ENCODE measurements around the gene ROBO2. TPM values are rescaled to one million over a fixed set of nuclear protein-coding genes. Genes with fewer than 3 reads are reported as not detected.

Gene ROBO2
- total RNA-seq, 2 donors from 2014 or later, result not detected

DNA sequence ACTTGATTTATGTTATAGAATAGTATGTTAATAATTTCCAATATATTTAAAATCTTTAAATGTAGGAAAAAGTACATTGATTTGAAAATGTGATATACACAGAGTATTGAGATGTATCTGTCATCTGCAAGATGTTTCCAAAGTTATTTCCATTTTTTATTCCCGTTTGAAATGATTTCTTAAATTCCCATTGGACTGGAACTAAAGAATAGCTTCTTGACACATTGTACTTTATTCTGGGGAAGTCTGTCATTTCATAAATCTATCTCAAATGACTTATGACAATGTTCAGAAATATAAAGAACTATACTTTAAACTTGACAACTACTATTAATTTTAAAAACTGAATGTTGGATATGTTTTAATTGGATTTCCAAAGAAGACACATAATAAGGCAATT, 489.6 kb downstream of the ROBO2 start:
- Mint-ChIP-seq H3K27ac (no peak overlapping the region), H3K4me3 (no peak overlapping the region)
- no peak for ATAC-seq (replicated peaks)

GRCh38 chr3:77530870-77531269, 491.0 kb downstream of the ROBO2 start:
- no peak overlapping the region for H3K27ac Mint-ChIP-seq
- peaks cover 10% of the 10 kb centered on the region for H3K9me3 Mint-ChIP-seq
- H3K4me1 Mint-ChIP-seq, result no peaks in the 10 kb centered on the region
- no peak for ATAC-seq (replicated peaks)
- no peak overlapping the region for H3K4me3 Mint-ChIP-seq
- H3K27me3 Mint-ChIP-seq, result no peaks in the 10 kb centered on the region
- no peaks in the 10 kb centered on the region for H3K36me3 Mint-ChIP-seq (ENCODE audit: low read depth)

More for the DNA sequence above, 489.6 kb downstream of the ROBO2 start:
- no peaks in the 10 kb centered on the region for H3K27me3 Mint-ChIP-seq
- peaks cover 12% of the 10 kb centered on the region for H3K9me3 Mint-ChIP-seq
- H3K36me3 Mint-ChIP-seq (ENCODE audit: low read depth), result no peaks in the 10 kb centered on the region
- no peaks in the 10 kb centered on the region for H3K4me1 Mint-ChIP-seq

- no peak overlapping the region for H3K4me3 Mint-ChIP-seq
- H3K4me1 Mint-ChIP-seq, result no peaks in the 10 kb centered on the region
- no peaks in the 10 kb centered on the region for H3K36me3 Mint-ChIP-seq (ENCODE audit: low read depth)
- no peak for ATAC-seq (replicated peaks)
- peaks cover 19% of the 10 kb centered on the region for H3K9me3 Mint-ChIP-seq
- H3K27ac Mint-ChIP-seq, result no peak overlapping the region
- no peaks in the 10 kb centered on the region for H3K27me3 Mint-ChIP-seq
These were observed 495.2 kb downstream of the ROBO2 start for GRCh38 chr3:77535116-77535515.

GRCh38 chr3:77536038-77536775, 496.3 kb downstream of the ROBO2 start:
- H3K4me1 Mint-ChIP-seq, result no peaks in the 10 kb centered on the region
- H3K27me3 Mint-ChIP-seq, result no peaks in the 10 kb centered on the region
- H3K27ac Mint-ChIP-seq, result no peak overlapping the region
- no peak for ATAC-seq (replicated peaks)
- peaks cover 19% of the 10 kb centered on the region for H3K9me3 Mint-ChIP-seq
- no peaks in the 10 kb centered on the region for H3K36me3 Mint-ChIP-seq (ENCODE audit: low read depth)
- H3K4me3 Mint-ChIP-seq, result no peak overlapping the region

DNA sequence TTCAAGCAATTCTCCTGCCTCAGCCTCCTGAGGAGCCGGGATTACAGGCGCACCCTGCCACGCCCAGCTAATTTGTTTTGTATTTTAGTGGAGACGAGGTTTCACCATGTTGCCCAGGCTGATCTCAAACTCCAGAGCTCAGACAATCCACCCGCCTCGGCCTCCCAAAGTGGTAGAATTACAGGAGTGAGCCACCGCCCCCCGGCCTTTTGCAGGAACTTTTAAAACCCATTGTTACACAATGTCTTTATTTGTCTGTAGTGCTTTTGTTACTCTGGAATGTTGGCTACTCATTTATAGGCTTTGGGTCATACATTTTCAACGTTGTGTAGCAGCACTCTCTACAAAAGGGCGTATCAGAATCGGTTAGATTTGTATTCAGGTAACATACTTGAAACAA, 499.1 kb downstream of the ROBO2 start:
- no peak for ATAC-seq (replicated peaks)
- no peaks in the 10 kb centered on the region for H3K36me3 Mint-ChIP-seq (ENCODE audit: low read depth)
- H3K4me3 Mint-ChIP-seq, result no peak overlapping the region
- no peaks in the 10 kb centered on the region for H3K4me1 Mint-ChIP-seq
- H3K27ac Mint-ChIP-seq, result no peak overlapping the region
- peaks cover 18% of the 10 kb centered on the region for H3K9me3 Mint-ChIP-seq
- no peaks in the 10 kb centered on the region for H3K27me3 Mint-ChIP-seq

GRCh38 chr3:77539677-77540076, 499.8 kb downstream of the ROBO2 start:
- Mint-ChIP-seq H3K27me3 (no peaks in the 10 kb centered on the region), H3K27ac (no peak overlapping the region), H3K9me3 (peaks cover 18% of the 10 kb centered on the region), H3K4me3 (no peak overlapping the region), H3K36me3 (ENCODE audit: low read depth) (no peaks in the 10 kb centered on the region), H3K4me1 (no peaks in the 10 kb centered on the region)
- ATAC-seq (replicated peaks), result no peak

- no peaks in the 10 kb centered on the region for H3K36me3 Mint-ChIP-seq (ENCODE audit: low read depth)
- no peak for ATAC-seq (replicated peaks)
- peaks cover 15% of the 10 kb centered on the region for H3K9me3 Mint-ChIP-seq
- H3K4me1 Mint-ChIP-seq, result no peaks in the 10 kb centered on the region
- no peak overlapping the region for H3K27ac Mint-ChIP-seq
- H3K27me3 Mint-ChIP-seq, result no peaks in the 10 kb centered on the region
- H3K4me3 Mint-ChIP-seq, result no peak overlapping the region
These were observed 501.5 kb downstream of the ROBO2 start for GRCh38 chr3:77541203-77541922.

DNA sequence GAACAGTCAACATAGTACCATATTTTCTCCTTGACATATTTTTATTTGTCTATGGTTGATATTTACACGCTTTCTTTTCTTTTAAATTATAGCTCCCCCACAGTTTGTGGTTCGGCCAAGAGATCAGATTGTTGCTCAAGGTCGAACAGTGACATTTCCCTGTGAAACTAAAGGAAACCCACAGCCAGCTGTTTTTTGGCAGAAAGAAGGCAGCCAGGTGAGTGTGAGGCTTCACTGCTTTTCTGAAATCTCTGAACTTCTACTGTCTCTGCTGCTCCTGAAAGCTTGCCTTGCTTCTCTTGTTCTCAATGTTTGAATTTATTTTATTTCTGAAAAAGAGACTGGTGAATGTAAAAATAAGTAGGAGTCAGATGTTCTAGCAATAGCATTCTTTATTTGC, 506.3 kb downstream of the ROBO2 start:
- no peak for ATAC-seq (replicated peaks)
- Mint-ChIP-seq H3K27me3 (no peaks in the 10 kb centered on the region), H3K36me3 (ENCODE audit: low read depth) (no peaks in the 10 kb centered on the region), H3K4me3 (no peak overlapping the region), H3K9me3 (peaks cover 8% of the 10 kb centered on the region), H3K27ac (no peak overlapping the region), H3K4me1 (no peaks in the 10 kb centered on the region)

DNA sequence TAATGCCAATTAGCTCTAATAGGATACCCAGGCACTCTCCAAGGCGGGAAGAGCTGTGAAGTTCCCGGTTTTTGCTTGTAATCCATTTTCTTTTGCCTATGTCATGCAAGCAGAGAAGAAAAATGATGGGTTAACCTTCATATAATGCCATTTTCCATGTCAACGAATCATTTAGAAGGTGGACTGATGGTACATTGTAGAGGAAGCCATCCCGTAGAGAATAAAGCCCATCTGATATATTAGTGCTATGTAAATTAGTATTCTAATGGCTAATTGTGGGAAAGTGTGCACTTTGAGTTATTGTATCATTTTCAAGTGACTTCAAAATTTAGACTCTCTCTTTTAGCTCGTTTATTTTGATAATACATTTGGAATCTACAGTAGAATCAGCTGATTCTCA, 509.1 kb downstream of the ROBO2 start:
- H3K9me3 Mint-ChIP-seq, result peaks cover 10% of the 10 kb centered on the region
- no peak for ATAC-seq (replicated peaks)
- no peaks in the 10 kb centered on the region for H3K36me3 Mint-ChIP-seq (ENCODE audit: low read depth)
- H3K4me3 Mint-ChIP-seq, result no peak overlapping the region
- H3K27me3 Mint-ChIP-seq, result no peaks in the 10 kb centered on the region
- no peaks in the 10 kb centered on the region for H3K4me1 Mint-ChIP-seq
- no peak overlapping the region for H3K27ac Mint-ChIP-seq

DNA sequence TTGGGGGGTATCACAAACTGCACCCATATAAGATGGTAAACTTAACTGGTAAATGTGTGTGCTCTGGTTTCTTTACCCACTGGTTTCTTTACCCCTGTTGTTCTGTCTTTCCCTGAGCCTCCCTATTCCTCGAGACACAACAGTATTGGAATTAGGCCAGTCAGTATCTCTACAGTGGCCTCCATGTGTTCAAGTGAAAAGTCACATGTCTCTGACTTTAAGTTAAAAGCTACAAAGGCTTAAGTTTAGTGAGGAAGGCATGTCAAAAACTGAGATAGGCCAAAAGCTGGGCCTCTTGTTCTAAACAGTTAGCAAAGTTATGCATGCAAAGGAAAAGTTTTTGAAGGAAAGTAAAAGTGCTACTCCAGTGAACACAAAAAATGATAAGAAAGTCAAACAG, 513.3 kb downstream of the ROBO2 start:
- no peak overlapping the region for H3K27ac Mint-ChIP-seq
- no peak for ATAC-seq (replicated peaks)
- no peaks in the 10 kb centered on the region for H3K36me3 Mint-ChIP-seq (ENCODE audit: low read depth)
- H3K27me3 Mint-ChIP-seq, result no peaks in the 10 kb centered on the region
- no peaks in the 10 kb centered on the region for H3K4me1 Mint-ChIP-seq
- no peak overlapping the region for H3K4me3 Mint-ChIP-seq
- H3K9me3 Mint-ChIP-seq, result peaks cover 5% of the 10 kb centered on the region

GRCh38 chr3:77562089-77562488, 522.2 kb downstream of the ROBO2 start:
- Mint-ChIP-seq H3K4me1 (no peaks in the 10 kb centered on the region), H3K4me3 (no peak overlapping the region), H3K27me3 (no peaks in the 10 kb centered on the region), H3K36me3 (ENCODE audit: low read depth) (no peaks in the 10 kb centered on the region), H3K27ac (no peak overlapping the region), H3K9me3 (peaks cover 15% of the 10 kb centered on the region)
- no peak for ATAC-seq (replicated peaks)

DNA sequence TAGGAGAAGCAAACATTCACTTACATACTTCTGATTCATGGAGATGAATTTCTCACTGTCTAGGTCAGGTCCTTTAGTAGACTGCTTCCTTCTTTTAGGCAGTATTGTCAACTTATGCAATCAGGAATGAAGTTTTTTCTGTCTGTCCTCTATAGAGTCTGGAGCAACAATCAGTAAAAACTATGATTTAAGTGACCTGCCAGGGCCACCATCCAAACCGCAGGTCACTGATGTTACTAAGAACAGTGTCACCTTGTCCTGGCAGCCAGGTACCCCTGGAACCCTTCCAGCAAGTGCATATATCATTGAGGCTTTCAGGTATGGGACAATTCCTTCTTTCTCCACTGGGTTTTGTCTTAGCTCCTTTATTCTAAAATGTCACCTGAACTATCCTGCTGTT, 523.1 kb downstream of the ROBO2 start:
- Mint-ChIP-seq H3K4me3 (no peak overlapping the region), H3K4me1 (no peaks in the 10 kb centered on the region)

GRCh38 chr3:77566055-77566454, 526.2 kb downstream of the ROBO2 start:
- Mint-ChIP-seq H3K4me1 (no peaks in the 10 kb centered on the region), H3K36me3 (ENCODE audit: low read depth) (no peaks in the 10 kb centered on the region), H3K27ac (no peak overlapping the region), H3K27me3 (no peaks in the 10 kb centered on the region), H3K4me3 (no peak overlapping the region), H3K9me3 (peaks cover 22% of the 10 kb centered on the region)
- ATAC-seq (replicated peaks), result no peak

More for the DNA sequence above, 523.1 kb downstream of the ROBO2 start:
- Mint-ChIP-seq H3K27me3 (no peaks in the 10 kb centered on the region), H3K27ac (no peak overlapping the region), H3K36me3 (ENCODE audit: low read depth) (no peaks in the 10 kb centered on the region), H3K9me3 (peaks cover 20% of the 10 kb centered on the region)
- no peak for ATAC-seq (replicated peaks)

- no peaks in the 10 kb centered on the region for H3K4me1 Mint-ChIP-seq
- no peaks in the 10 kb centered on the region for H3K36me3 Mint-ChIP-seq (ENCODE audit: low read depth)
- H3K27ac Mint-ChIP-seq, result no peak overlapping the region
- no peak for ATAC-seq (replicated peaks)
- no peak overlapping the region for H3K4me3 Mint-ChIP-seq
- peaks cover 16% of the 10 kb centered on the region for H3K9me3 Mint-ChIP-seq
- no peaks in the 10 kb centered on the region for H3K27me3 Mint-ChIP-seq
These were observed 532.2 kb downstream of the ROBO2 start for GRCh38 chr3:77571971-77572715.

- H3K27me3 Mint-ChIP-seq, result no peaks in the 10 kb centered on the region
- no peaks in the 10 kb centered on the region for H3K4me1 Mint-ChIP-seq
- H3K4me3 Mint-ChIP-seq, result no peak overlapping the region
- H3K9me3 Mint-ChIP-seq, result peaks cover 4% of the 10 kb centered on the region
- H3K27ac Mint-ChIP-seq, result no peak overlapping the region
- no peak for ATAC-seq (replicated peaks)
- H3K36me3 Mint-ChIP-seq (ENCODE audit: low read depth), result no peaks in the 10 kb centered on the region
These were observed 537.4 kb downstream of the ROBO2 start for GRCh38 chr3:77577264-77577663.
